HL-60 (cell line): Measurements from ENCODE around the gene PRDM5.

ENCODE experiments used
- CTCF ChIP-seq: IDR thresholded peaks from one replicate; pipeline ENCODE4 v1.5.1; 2011; ENCODE audit warnings: low read length, control low read depth, inconsistent platforms; ENCODE audit not compliant: insufficient read depth
- GABPA ChIP-seq: IDR thresholded peaks from 2 replicates; pipeline ENCODE4 v1.6.1; 2012; ENCODE audit warnings: low read depth
- POLR2AphosphoS5 ChIP-seq: IDR thresholded peaks from 2 replicates; pipeline ENCODE4 v1.6.1; 2012; ENCODE audit warnings: low read depth
- REST ChIP-seq: IDR thresholded peaks from 2 replicates; pipeline ENCODE4 v1.6.1; 2012; ENCODE audit warnings: low read depth; ENCODE audit not compliant: insufficient replicate concordance
- SPI1 ChIP-seq: IDR thresholded peaks from 2 replicates; pipeline ENCODE4 v1.6.1; 2012; ENCODE audit warnings: low read depth, mild to moderate bottlenecking, borderline replicate concordance

GRCh38 chr4:120694973-120695372 lies 227.6 kb downstream of the PRDM5 start:
- TF ChIP-seq CTCF (no peak), POLR2AphosphoS5 (no peak), GABPA (no peak), REST (no peak), SPI1 (no peak)
